Transverse colon (tissue), 4 donors: ENCODE results near the gene PNCK. TPM values are rescaled to one million over a fixed set of nuclear protein-coding genes. Genes with fewer than 3 reads are reported as not detected.

ENCODE experiments used
- DNase-seq: peaks from one replicate; pipeline ENCODE4 v3.0.0-alpha.2; 2019
- H3K27ac ChIP-seq, 4 donors: fragments of 200-600 bp; sonication (generic); 2 replicates each; pipeline ENCODE4 v1.5.1; 2016 to 2018; ENCODE audit warnings: inconsistent platforms in 4 of 4
- H3K27me3 ChIP-seq: fragments of 200-600 bp; sonication (generic); 2 replicates; pipeline ENCODE4 v1.5.1; 2017; ENCODE audit warnings: inconsistent platforms
- H3K36me3 ChIP-seq, 4 donors: fragments of 200-600 bp; sonication (generic); 2 replicates each; pipeline ENCODE4 v1.5.1; 2017 to 2019; ENCODE audit warnings: inconsistent platforms in 4 of 4
- H3K4me1 ChIP-seq, 4 donors: fragments of 200-600 bp; sonication (generic); 2 replicates each; pipeline ENCODE4 v1.5.1; 2017 to 2020; ENCODE audit warnings: inconsistent platforms in 4 of 4
- H3K4me3 ChIP-seq, 4 donors: fragments of 200-600 bp; sonication (generic); 1 replicate in 1 of 4; 2 replicates in 3 of 4; pipeline versions ENCODE4 v1.5.1 to v1.6.1; 2017 to 2019; ENCODE audit warnings: inconsistent platforms in 4 of 4
- H3K9me3 ChIP-seq, 2 donors: fragments of 200-600 bp; sonication (generic); 2 replicates each; pipeline ENCODE4 v1.5.1; 2017 to 2019; ENCODE audit warnings: inconsistent platforms in 2 of 2
- CTCF ChIP-seq, 5 experiments: fragments of 200-600 bp in 3 of 5; fragments of 450-650 bp in 2 of 5; sonication (generic) in 3 of 5; IDR thresholded peaks; 1 replicate in 2 of 5; 2 replicates in 3 of 5; pipeline ENCODE4 v1.5.1; 2016 to 2017; ENCODE audit warnings: antibody characterized with exemption in 5 of 5, inconsistent platforms in 3 of 5, mild to moderate bottlenecking in 2 of 5, moderate library complexity in 1 of 5
- EP300 ChIP-seq: sonication (generic); formaldehyde crosslinking; IDR thresholded peaks from one replicate; pipeline ENCODE4 v1.6.1; 2017; ENCODE audit warnings: antibody characterized with exemption, low read depth
- POLR2A ChIP-seq: fragments of 450-650 bp; IDR thresholded peaks from one replicate; pipeline ENCODE4 v1.6.1; 2016; ENCODE audit warnings: antibody characterized with exemption, mild to moderate bottlenecking, moderate library complexity
- POLR2AphosphoS5 ChIP-seq, 3 donors: sonication (generic); formaldehyde crosslinking; IDR thresholded peaks; one replicate each; pipeline ENCODE4 v1.6.1; 2016; ENCODE audit warnings: antibody characterized with exemption in 3 of 3
- WGBS, 2 donors: methylation state at CpG; one replicate each; pipeline ENCODE4 v1.1.5; 2018; ENCODE audit warnings: low coverage in 1 of 2; 5-methylcytosine and 5-hydroxymethylcytosine counted together
- in situ Hi-C, 4 donors: fragments of 200-750 bp; cut with MboI; loops; one replicate each; pipeline versions ENCODE4 v1.15.0 to v1.15.1; 2017; ENCODE audit warnings: low sequenced_read_pairs in 3 of 4, low pct_ligation_motif_present in 1 of 4, low pct_unique_long_range_greater_than_20kb in 1 of 4
- intact Hi-C: fragments of 100-400 bp; cut with DNase I; formaldehyde crosslinking; loops from one replicate; pipeline ENCODE4 v1.15.1; 2023; ENCODE audit warnings: low total_unique reads
- total RNA-seq, 4 donors: library from RNA; depleted of rRNA; stranded (reverse); fragments of >200 nt; gene quantifications; one replicate each; pipeline ENCODE4 v1.1.0, GENCODE V29; 2016

Gene PNCK
- total RNA-seq, 4 donors from 2014 or later = 6.5 to 74.4 (median 7.9) TPM; not detected in 1

DNA sequence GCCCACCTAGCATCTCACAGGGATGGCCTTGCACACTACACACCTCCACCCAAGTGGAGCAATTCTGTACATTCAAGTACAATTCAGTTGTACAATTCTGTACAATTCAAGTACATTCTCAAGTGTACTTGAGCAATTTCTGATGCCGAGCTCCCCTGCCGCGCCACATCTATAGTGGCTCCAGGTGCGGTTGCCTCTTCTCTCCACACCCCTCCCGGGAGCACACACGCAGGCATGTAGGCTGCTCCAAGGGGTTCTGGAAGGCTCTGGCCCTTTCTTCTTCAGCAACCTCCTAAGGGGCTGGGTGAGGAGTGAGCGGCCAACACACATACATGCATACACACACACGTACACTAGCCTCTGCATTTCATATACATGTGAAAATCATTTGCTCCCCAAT, 45.5 kb downstream of the PNCK start:
- in situ Hi-C loops (no loop called here), intact Hi-C loops (no loop called here)
- no peaks in the 10 kb centered on the region for H3K9me3 ChIP-seq
- no peak for TF ChIP-seq EP300
- no peak for TF ChIP-seq POLR2A
- no peak for TF ChIP-seq CTCF (IDR thresholded peaks at IDR 0.05)
- TF ChIP-seq POLR2AphosphoS5 (IDR thresholded peaks at IDR 0.05) = no peak
- 89% methylated on average over 8 of the region's 8 CpGs; no CpG with 5 or more reads in 1 of the 2 donors for WGBS, 2 donors
- no peaks in the 10 kb centered on the region for H3K27me3 ChIP-seq
- no peak overlapping the region for H3K27ac ChIP-seq
- H3K36me3 ChIP-seq = no peaks in the 10 kb centered on the region
- H3K4me1 ChIP-seq = no peaks in the 10 kb centered on the region
- DNase-seq = no peak
- no peak overlapping the region for H3K4me3 ChIP-seq

- no peaks in the 10 kb centered on the region for H3K4me1 ChIP-seq
- no peaks in the 10 kb centered on the region for H3K36me3 ChIP-seq
- H3K4me3 ChIP-seq = no peak overlapping the region
- no peaks in the 10 kb centered on the region for H3K27me3 ChIP-seq
- no peak for DNase-seq
- intact Hi-C loops (no loop called here), in situ Hi-C loops (no loop called here)
- TF ChIP-seq CTCF (IDR thresholded peaks at IDR 0.05) (no peak), POLR2A (no peak), EP300 (no peak), POLR2AphosphoS5 (IDR thresholded peaks at IDR 0.05) (no peak)
- H3K9me3 ChIP-seq = no peaks in the 10 kb centered on the region
- H3K27ac ChIP-seq = no peak overlapping the region
- WGBS, 2 donors = 90% methylated on average over 15 of the region's 15 CpGs; no CpG with 5 or more reads in 1 of the 2 donors
Observed at GRCh38 chrX:153627675-153628111, 45.9 kb downstream of the PNCK start.

- intact Hi-C loops (no loop called here), in situ Hi-C loops (no loop called here)
- 77% methylated on average over 32 of the region's 35 CpGs; no CpG with 5 or more reads in 1 of the 2 donors for WGBS, 2 donors
- Histone ChIP-seq H3K4me3 (no peak overlapping the region), H3K27ac (no peak overlapping the region), H3K36me3 (no peaks in the 10 kb centered on the region), H3K27me3 (no peaks in the 10 kb centered on the region), H3K9me3 (no peaks in the 10 kb centered on the region), H3K4me1 (no peaks in the 10 kb centered on the region)
- no peak for TF ChIP-seq POLR2A
- no peak for TF ChIP-seq CTCF (IDR thresholded peaks at IDR 0.05)
- no peak for TF ChIP-seq POLR2AphosphoS5 (IDR thresholded peaks at IDR 0.05)
- TF ChIP-seq EP300 = no peak
- DNase-seq = no peak
Observed at GRCh38 chrX:153626863-153627674, 46.5 kb downstream of the PNCK start.

DNA sequence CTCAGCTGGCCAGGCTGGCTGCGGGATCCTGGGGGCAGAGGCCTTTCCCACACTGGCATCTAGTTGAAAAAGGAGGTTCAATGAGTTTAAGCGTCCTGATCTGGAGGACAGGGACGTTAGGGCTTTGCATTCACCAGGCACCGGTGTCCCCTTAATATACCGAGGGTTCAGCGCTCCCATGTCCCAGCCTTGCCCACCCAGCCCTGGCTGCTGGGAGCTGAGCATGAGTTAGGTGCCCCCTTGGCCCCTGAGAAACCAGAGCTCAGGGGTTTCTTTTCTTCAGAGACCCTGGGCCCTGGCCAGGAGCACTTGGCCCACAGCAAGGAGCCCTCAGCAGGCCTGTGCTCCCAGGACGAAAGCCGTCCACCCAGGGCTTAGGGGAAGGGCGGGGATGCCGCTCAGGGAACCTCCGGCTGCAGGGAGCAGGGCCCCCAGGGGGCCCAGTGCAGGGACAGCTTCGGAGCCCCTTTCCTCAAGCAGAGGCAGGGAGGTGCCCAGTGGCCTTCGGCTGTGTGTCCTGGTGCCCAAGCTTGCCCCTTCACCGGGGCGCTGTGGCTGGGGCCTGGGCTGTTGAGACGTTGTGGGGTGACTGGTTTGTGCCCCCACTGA, 47.5 kb downstream of the PNCK start:
- Histone ChIP-seq H3K4me3 (no peak overlapping the region), H3K9me3 (no peaks in the 10 kb centered on the region), H3K4me1 (no peaks in the 10 kb centered on the region), H3K27me3 (no peaks in the 10 kb centered on the region), H3K36me3 (no peaks in the 10 kb centered on the region), H3K27ac (no peak overlapping the region)
- intact Hi-C loops = no loop called here
- WGBS, 2 donors = 85% methylated on average over 16 of the region's 16 CpGs; no CpG with 5 or more reads in 1 of the 2 donors
- TF ChIP-seq POLR2A = no peak
- no peak for TF ChIP-seq POLR2AphosphoS5 (IDR thresholded peaks at IDR 0.05)
- TF ChIP-seq CTCF (IDR thresholded peaks at IDR 0.05) = no peak
- no peak for TF ChIP-seq EP300
- no peak for DNase-seq
- in situ Hi-C loops = no loop called here
